Ishikawa (cell line): ENCODE data around the gene SPATA6L.

Experiments used
- CEBPB ChIP-seq: IDR thresholded peaks from 2 replicates; pipeline ENCODE4 v1.6.1; 2012
- CREB1 ChIP-seq: IDR thresholded peaks from 2 replicates; pipeline ENCODE4 v1.6.1; 2012; ENCODE audit warnings: low read depth
- EGR1 ChIP-seq: IDR thresholded peaks from 2 replicates; pipeline ENCODE4 v1.6.1; 2012
- EP300 ChIP-seq: IDR thresholded peaks from 2 replicates; pipeline ENCODE4 v1.6.1; 2012; ENCODE audit warnings: borderline replicate concordance
- FOXM1 ChIP-seq: IDR thresholded peaks from 2 replicates; pipeline ENCODE4 v1.6.1; 2012; ENCODE audit warnings: low read depth, borderline replicate concordance
- NFIC ChIP-seq: IDR thresholded peaks from 2 replicates; pipeline ENCODE4 v1.6.1; 2012
- RAD21 ChIP-seq: IDR thresholded peaks from 2 replicates; pipeline ENCODE4 v1.6.1; 2012; ENCODE audit warnings: low read depth
- TAF1 ChIP-seq: IDR thresholded peaks from 2 replicates; pipeline ENCODE4 v1.6.1; 2012; ENCODE audit warnings: low read depth, mild to moderate bottlenecking
- TCF12 ChIP-seq: IDR thresholded peaks from 2 replicates; pipeline ENCODE4 v1.6.1; 2012; ENCODE audit warnings: low read depth
- TEAD4 ChIP-seq: IDR thresholded peaks from 2 replicates; pipeline ENCODE4 v1.6.1; 2012
- USF1 ChIP-seq: IDR thresholded peaks from 2 replicates; pipeline ENCODE4 v1.6.1; 2012
- YY1 ChIP-seq: IDR thresholded peaks from 2 replicates; pipeline ENCODE4 v1.6.1; 2012; ENCODE audit warnings: low read depth
- ZBTB7A ChIP-seq: IDR thresholded peaks from 2 replicates; pipeline ENCODE4 v1.6.1; 2012; ENCODE audit warnings: low read depth
- TF ChIP-seq, protein P1 (sequence below): IDR thresholded peaks from 2 replicates; pipeline ENCODE4 v1.6.1; 2012
- TF ChIP-seq, protein P2 (sequence below): IDR thresholded peaks from 2 replicates; pipeline ENCODE4 v1.6.1; 2012; ENCODE audit warnings: low read depth, mild to moderate bottlenecking

The SPATA6L gene

GRCh38 chr9:4677392-4677791 lies 11.1 kb upstream of the SPATA6L start:
- TF ChIP-seq RAD21 (no peak), EP300 (no peak), TAF1 (no peak), ZBTB7A (no peak), USF1 (no peak), FOXM1 (no peak), TCF12 (no peak), YY1 (no peak)
- TF ChIP-seq, protein P1, sequence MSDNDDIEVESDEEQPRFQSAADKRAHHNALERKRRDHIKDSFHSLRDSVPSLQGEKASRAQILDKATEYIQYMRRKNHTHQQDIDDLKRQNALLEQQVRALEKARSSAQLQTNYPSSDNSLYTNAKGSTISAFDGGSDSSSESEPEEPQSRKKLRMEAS = no peak
- TF ChIP-seq, protein P2, sequence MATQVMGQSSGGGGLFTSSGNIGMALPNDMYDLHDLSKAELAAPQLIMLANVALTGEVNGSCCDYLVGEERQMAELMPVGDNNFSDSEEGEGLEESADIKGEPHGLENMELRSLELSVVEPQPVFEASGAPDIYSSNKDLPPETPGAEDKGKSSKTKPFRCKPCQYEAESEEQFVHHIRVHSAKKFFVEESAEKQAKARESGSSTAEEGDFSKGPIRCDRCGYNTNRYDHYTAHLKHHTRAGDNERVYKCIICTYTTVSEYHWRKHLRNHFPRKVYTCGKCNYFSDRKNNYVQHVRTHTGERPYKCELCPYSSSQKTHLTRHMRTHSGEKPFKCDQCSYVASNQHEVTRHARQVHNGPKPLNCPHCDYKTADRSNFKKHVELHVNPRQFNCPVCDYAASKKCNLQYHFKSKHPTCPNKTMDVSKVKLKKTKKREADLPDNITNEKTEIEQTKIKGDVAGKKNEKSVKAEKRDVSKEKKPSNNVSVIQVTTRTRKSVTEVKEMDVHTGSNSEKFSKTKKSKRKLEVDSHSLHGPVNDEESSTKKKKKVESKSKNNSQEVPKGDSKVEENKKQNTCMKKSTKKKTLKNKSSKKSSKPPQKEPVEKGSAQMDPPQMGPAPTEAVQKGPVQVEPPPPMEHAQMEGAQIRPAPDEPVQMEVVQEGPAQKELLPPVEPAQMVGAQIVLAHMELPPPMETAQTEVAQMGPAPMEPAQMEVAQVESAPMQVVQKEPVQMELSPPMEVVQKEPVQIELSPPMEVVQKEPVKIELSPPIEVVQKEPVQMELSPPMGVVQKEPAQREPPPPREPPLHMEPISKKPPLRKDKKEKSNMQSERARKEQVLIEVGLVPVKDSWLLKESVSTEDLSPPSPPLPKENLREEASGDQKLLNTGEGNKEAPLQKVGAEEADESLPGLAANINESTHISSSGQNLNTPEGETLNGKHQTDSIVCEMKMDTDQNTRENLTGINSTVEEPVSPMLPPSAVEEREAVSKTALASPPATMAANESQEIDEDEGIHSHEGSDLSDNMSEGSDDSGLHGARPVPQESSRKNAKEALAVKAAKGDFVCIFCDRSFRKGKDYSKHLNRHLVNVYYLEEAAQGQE = no peak

- TF ChIP-seq TAF1 (no peak), ZBTB7A (no peak), TCF12 (no peak), NFIC (no peak), EGR1 (no peak), USF1 (no peak), FOXM1 (no peak), CREB1 (no peak), CEBPB (no peak), EP300 (no peak), TEAD4 (no peak)
- TF ChIP-seq, protein P2 = no peak
- TF ChIP-seq, protein P1 = no peak
Measured at GRCh38 chr9:4674783-4675182, 8.5 kb upstream of the SPATA6L start.

GRCh38 chr9:4671737-4672136 lies 5.5 kb upstream of the SPATA6L start:
- no peak for TF ChIP-seq CREB1
- TF ChIP-seq EGR1 = no peak
- no peak for TF ChIP-seq USF1
- no peak for TF ChIP-seq CEBPB
- TF ChIP-seq TEAD4 = no peak
- no peak for TF ChIP-seq FOXM1
- TF ChIP-seq ZBTB7A = no peak
- TF ChIP-seq, protein P1 = no peak
- no peak for TF ChIP-seq TAF1
- no peak for TF ChIP-seq YY1
- no peak for TF ChIP-seq EP300
- TF ChIP-seq NFIC = no peak
- no peak for TF ChIP-seq RAD21
- TF ChIP-seq, protein P2 = no peak
- no peak for TF ChIP-seq TCF12

GRCh38 chr9:4670591-4670990 lies 4.3 kb upstream of the SPATA6L start:
- TF ChIP-seq, protein P2 = no peak
